ENCODE data around the gene ASAP2.

GRCh38 chr2:9214873-9215272 lies 8.3 kb downstream of the ASAP2 start:
- TF ChIP-seq, protein P1, sequence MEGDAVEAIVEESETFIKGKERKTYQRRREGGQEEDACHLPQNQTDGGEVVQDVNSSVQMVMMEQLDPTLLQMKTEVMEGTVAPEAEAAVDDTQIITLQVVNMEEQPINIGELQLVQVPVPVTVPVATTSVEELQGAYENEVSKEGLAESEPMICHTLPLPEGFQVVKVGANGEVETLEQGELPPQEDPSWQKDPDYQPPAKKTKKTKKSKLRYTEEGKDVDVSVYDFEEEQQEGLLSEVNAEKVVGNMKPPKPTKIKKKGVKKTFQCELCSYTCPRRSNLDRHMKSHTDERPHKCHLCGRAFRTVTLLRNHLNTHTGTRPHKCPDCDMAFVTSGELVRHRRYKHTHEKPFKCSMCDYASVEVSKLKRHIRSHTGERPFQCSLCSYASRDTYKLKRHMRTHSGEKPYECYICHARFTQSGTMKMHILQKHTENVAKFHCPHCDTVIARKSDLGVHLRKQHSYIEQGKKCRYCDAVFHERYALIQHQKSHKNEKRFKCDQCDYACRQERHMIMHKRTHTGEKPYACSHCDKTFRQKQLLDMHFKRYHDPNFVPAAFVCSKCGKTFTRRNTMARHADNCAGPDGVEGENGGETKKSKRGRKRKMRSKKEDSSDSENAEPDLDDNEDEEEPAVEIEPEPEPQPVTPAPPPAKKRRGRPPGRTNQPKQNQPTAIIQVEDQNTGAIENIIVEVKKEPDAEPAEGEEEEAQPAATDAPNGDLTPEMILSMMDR (conservative IDR thresholded peaks at IDR 0.05; ENCODE audit: low read depth, low read length): no peak
- no peak for TF ChIP-seq EZH2 (IDR thresholded peaks at IDR 0.05; ENCODE audit: low read length, unreplicated experiment)
